ENCODE results near the gene CD276. TPM values are rescaled to one million over a fixed set of nuclear protein-coding genes. Genes with fewer than 3 reads are reported as not detected.

The CD276 gene
- total RNA-seq, 2 experiments from 2014 or later: not detected

- CTCF ChIA-PET: interaction anchor here (0.7 kb wide), 1 partner anchor 23 kb away, joined by 3 read pairs; no protein-coding TSS in a partner anchor
- Mint-ChIP-seq H3K9me3 (no peaks in the 10 kb centered on the region), H3K4me3 (no peak overlapping the region), H3K36me3 (ENCODE audit: low read depth) (no peaks in the 10 kb centered on the region), H3K4me1 (ENCODE audit: low read depth) (peaks cover 5% of the 10 kb centered on the region), H3K27me3 (peaks cover 58% of the 10 kb centered on the region), H3K27ac (no peak overlapping the region)
- ATAC-seq (ENCODE audit: poor library complexity): no peak
- Histone ChIP-seq H3K4me3 (ENCODE audit: low read length) (no peak overlapping the region), H3K9me3 (ENCODE audit: control insufficient read depth in 1 of 2, insufficient read depth in 1 of 2, low read length in 2 of 2) (peaks cover 0 to 5% of the 10 kb centered on the region in 2 experiments), H3K27ac (ENCODE audit: low read depth in 1 of 2, low read length in 2 of 2) (no peak overlapping the region), H3K4me1 (ENCODE audit: insufficient read depth, low read length) (peaks cover 13% of the 10 kb centered on the region), H3K36me3 (ENCODE audit: insufficient read depth, low read length) (no peaks in the 10 kb centered on the region), H3K27me3 (ENCODE audit: control insufficient read depth in 1 of 2, insufficient read depth in 2 of 2, low read length in 2 of 2) (peaks cover 30 to 49% of the 10 kb centered on the region in 2 experiments)
- intact Hi-C loops (cut with DNase I, micrococcal nuclease): no loop called here
- POLR2A ChIA-PET: no interaction called here
- no peak for DNase-seq
- no peak for TF ChIP-seq CTCF (IDR thresholded peaks at IDR 0.05)
Measured at GRCh38 chr15:73681856-73682599, 2.2 kb upstream of the CD276 start.

- ATAC-seq (ENCODE audit: poor library complexity): no peak
- DNase-seq: peak in 1 of 14 experiments; percentile 20
- no peaks in the 10 kb centered on the region for H3K36me3 ChIP-seq (ENCODE audit: insufficient read depth, low read length)
- no peak overlapping the region for H3K27ac ChIP-seq (ENCODE audit: low read depth in 1 of 2, low read length in 2 of 2)
- Mint-ChIP-seq H3K9me3 (no peaks in the 10 kb centered on the region), H3K4me3 (no peak overlapping the region), H3K27ac (no peak overlapping the region), H3K36me3 (ENCODE audit: low read depth) (no peaks in the 10 kb centered on the region), H3K4me1 (ENCODE audit: low read depth) (peaks cover 5% of the 10 kb centered on the region), H3K27me3 (peaks cover 60% of the 10 kb centered on the region)
- no peak for TF ChIP-seq CTCF (IDR thresholded peaks at IDR 0.05)
- peaks cover 0 to 8% of the 10 kb centered on the region in 2 experiments for H3K9me3 ChIP-seq (ENCODE audit: control insufficient read depth in 1 of 2, insufficient read depth in 1 of 2, low read length in 2 of 2)
- ChIA-PET POLR2A (interaction anchor here (1.9 kb wide), 1 partner anchor 15 kb away, joined by 5 read pairs; no protein-coding TSS in a partner anchor), CTCF (interaction anchor here (0.7 to 1.2 kb wide), 2 partner anchors 23 to 46 kb away, joined by 3 to 5 read pairs; no protein-coding TSS in a partner anchor)
- H3K4me1 ChIP-seq (ENCODE audit: insufficient read depth, low read length): peaks cover 13% of the 10 kb centered on the region
- no peak overlapping the region for H3K4me3 ChIP-seq (ENCODE audit: low read length)
- intact Hi-C loops (cut with DNase I, micrococcal nuclease): no loop called here
- peaks cover 36 to 55% of the 10 kb centered on the region in 2 experiments for H3K27me3 ChIP-seq (ENCODE audit: control insufficient read depth in 1 of 2, insufficient read depth in 2 of 2, low read length in 2 of 2)
Measured at GRCh38 chr15:73682600-73683090, 1.5 kb upstream of the CD276 start.

- no peaks in the 10 kb centered on the region for H3K36me3 ChIP-seq (ENCODE audit: insufficient read depth, low read length)
- H3K27ac ChIP-seq (ENCODE audit: low read depth in 1 of 2, low read length in 2 of 2): no peak overlapping the region
- Mint-ChIP-seq H3K9me3 (no peaks in the 10 kb centered on the region), H3K27ac (no peak overlapping the region), H3K4me3 (peak overlapping the region; percentile 64), H3K36me3 (ENCODE audit: low read depth) (no peaks in the 10 kb centered on the region), H3K27me3 (peaks cover 67% of the 10 kb centered on the region), H3K4me1 (ENCODE audit: low read depth) (peaks cover 5% of the 10 kb centered on the region)
- peaks cover 13% of the 10 kb centered on the region for H3K4me1 ChIP-seq (ENCODE audit: insufficient read depth, low read length)
- no peak for TF ChIP-seq CTCF (IDR thresholded peaks at IDR 0.05)
- ATAC-seq (ENCODE audit: poor library complexity) (no peak), DNase-seq (no peak)
- H3K4me3 ChIP-seq (ENCODE audit: low read length): no peak overlapping the region
- peaks cover 0 to 8% of the 10 kb centered on the region in 2 experiments for H3K9me3 ChIP-seq (ENCODE audit: control insufficient read depth in 1 of 2, insufficient read depth in 1 of 2, low read length in 2 of 2)
- POLR2A ChIA-PET: interaction anchor here (1.9 kb wide), 1 partner anchor 15 kb away, joined by 5 read pairs; no protein-coding TSS in a partner anchor
- CTCF ChIA-PET: interaction anchor here (1.2 kb wide), 1 partner anchor 47 kb away, joined by 5 read pairs; no protein-coding TSS in a partner anchor
- intact Hi-C loops (cut with DNase I, micrococcal nuclease): no loop called here
- H3K27me3 ChIP-seq (ENCODE audit: control insufficient read depth in 1 of 2, insufficient read depth in 2 of 2, low read length in 2 of 2): peaks cover 39 to 60% of the 10 kb centered on the region in 2 experiments
Measured at GRCh38 chr15:73683257-73683776, 866 bp upstream of the CD276 start.

All from CD4-positive, alpha-beta T cell (primary cell).